Subcutaneous adipose tissue (tissue), 4 donors: ENCODE results near the gene KIRREL3. TPM values are rescaled to one million over a fixed set of nuclear protein-coding genes. Genes with fewer than 3 reads are reported as not detected.

Experiments
- CTCF ChIP-seq: fragments of 450-650 bp; IDR thresholded peaks from one replicate; pipeline ENCODE4 v1.5.1; 2016; ENCODE audit warnings: low read depth, mild to moderate bottlenecking, control low read depth, antibody characterized with exemption, moderate library complexity
- total RNA-seq, 4 donors: library from RNA; depleted of rRNA; stranded (reverse); fragments of >200 nt; gene quantifications; one replicate each; pipeline ENCODE4 v1.1.0, GENCODE V29; 2016

The KIRREL3 gene
- total RNA-seq, 4 donors from 2014 or later, result not detected

- TF ChIP-seq CTCF, result no peak
These were observed 508.1 kb downstream of the KIRREL3 start for GRCh38 chr11:126492331-126493082.

DNA sequence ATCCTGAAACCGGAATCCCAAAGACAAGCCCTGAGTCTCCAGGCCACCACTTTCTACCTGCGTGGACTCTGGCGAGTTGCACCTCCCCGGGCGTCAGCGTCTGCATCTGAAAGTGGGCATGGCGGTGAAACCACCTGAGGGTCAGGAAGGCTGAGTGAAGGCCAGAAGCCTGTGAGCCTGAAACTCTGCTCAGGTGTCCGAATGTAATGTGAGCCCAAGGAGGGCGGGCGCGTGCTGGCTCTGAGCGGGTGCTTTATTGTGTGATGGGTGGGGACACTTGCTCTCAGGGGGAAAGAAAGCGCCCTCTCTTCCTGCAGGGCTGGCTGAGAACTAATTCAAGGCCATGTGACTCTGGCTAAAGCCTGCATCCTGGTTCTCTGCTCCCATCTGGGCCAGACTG lies 509.5 kb downstream of the KIRREL3 start:
- TF ChIP-seq CTCF, result no peak

GRCh38 chr11:126489836-126490660 lies 510.5 kb downstream of the KIRREL3 start:
- no peak for TF ChIP-seq CTCF

- no peak for TF ChIP-seq CTCF
These were observed 511.8 kb downstream of the KIRREL3 start for GRCh38 chr11:126488591-126489370.

DNA sequence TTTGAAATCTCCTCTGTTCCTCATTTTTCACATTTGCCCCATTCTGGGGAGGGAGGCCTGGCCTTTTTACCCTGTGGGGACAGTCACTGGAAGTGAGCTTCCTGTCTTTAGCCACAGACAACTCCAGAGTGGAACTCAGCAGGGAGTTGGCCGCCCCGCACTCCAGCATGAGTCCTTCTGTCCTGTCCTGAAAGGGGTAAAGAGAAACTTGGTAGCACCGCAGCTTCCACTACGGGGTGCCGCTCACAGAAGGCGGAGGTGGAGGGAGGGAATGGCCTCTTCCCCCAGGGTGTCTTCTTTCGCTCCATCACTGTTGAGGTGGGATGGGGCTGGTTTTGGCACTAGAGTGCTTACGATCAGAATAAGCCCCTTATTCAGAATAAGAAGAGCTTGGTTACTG lies 512.9 kb downstream of the KIRREL3 start:
- no peak for TF ChIP-seq CTCF

- no peak for TF ChIP-seq CTCF
These were observed 514.5 kb downstream of the KIRREL3 start for GRCh38 chr11:126485986-126486635.
